ENCODE results near the gene ZNF611.
"Not testable (repeated sequence)": the region's sequence is repeated elsewhere in the genome, so short reads cannot be mapped to it uniquely, and the experiment has no call there.

GRCh38 chr19:52715330-52715729 lies 19.5 kb downstream of the ZNF611 start:
- not testable (repeated sequence) for TF ChIP-seq CTCF, EP300, POLR2A (IDR thresholded peaks at IDR 0.05)

Measured in ovary (tissue), 3 donors.